B cell (primary cell): Measurements from ENCODE around the gene SLC4A2. TPM values are rescaled to one million over a fixed set of nuclear protein-coding genes. Genes with fewer than 3 reads are reported as not detected.

Source experiments
- ATAC-seq: fragments of 200-7000 bp; cut with Tn5 transposase; one replicate; pipeline ENCODE4 v1.10.0; 2021; ENCODE audit warnings: low read depth, mild to moderate bottlenecking, moderate number of reproducible peaks, moderate library complexity
- CTCF ChIA-PET: fragments of 350-600 bp; sonication (Branson Sonifier 250); formaldehyde crosslinking; loops from one replicate; lab custom pipeline; 2021; ENCODE audit warnings: antibody characterized with exemption, inconsistent platforms; lab: Charles Lee
- POLR2A ChIA-PET: fragments of 350-600 bp; sonication (Branson Sonifier 250); formaldehyde crosslinking; loops from one replicate; lab custom pipeline; 2021; ENCODE audit warnings: antibody characterized with exemption; lab: Charles Lee
- DNase-seq: peaks from one replicate; pipeline ENCODE4 v3.0.0; 2013
- H2AFZ ChIP-seq: 2 replicates; pipeline ENCODE4 v1.6.1; 2012; ENCODE audit warnings: mild to moderate bottlenecking, low read depth, low read length; ENCODE audit not compliant: insufficient read depth, poor library complexity, severe bottlenecking
- H3K27ac ChIP-seq, 2 donors: 1 replicate in 1 of 2; 2 replicates in 1 of 2; pipeline ENCODE4 v1.5.1; 2012 to 2013; ENCODE audit warnings: low read length in 2 of 2, mild to moderate bottlenecking in 2 of 2, moderate library complexity in 1 of 2
- H3K27me3 ChIP-seq, 4 experiments: fragments of 200-600 bp in 1 of 4; sonication (generic) in 1 of 4; replicated peaks in 1 of 4; 1 replicate in 2 of 4; 2 replicates in 2 of 4; pipeline versions ENCODE4 v1.6.1 to v1.7.0; 2013 to 2016; ENCODE audit warnings: low read length in 3 of 4, mild to moderate bottlenecking in 2 of 4, mixed read lengths in 1 of 4, moderate library complexity in 1 of 4; ENCODE audit not compliant: insufficient read depth in 4 of 4, control insufficient read depth in 3 of 4; ENCODE audit errors: control extremely low read depth in 1 of 4
- H3K36me3 ChIP-seq, 2 experiments: replicated peaks in 1 of 2; 1 replicate in 1 of 2; 2 replicates in 1 of 2; pipeline versions ENCODE4 v1.6.1 to v1.7.1; 2013; ENCODE audit warnings: low read length in 1 of 2; ENCODE audit not compliant: insufficient read depth in 2 of 2, control insufficient read depth in 1 of 2; ENCODE audit errors: control extremely low read depth in 1 of 2, extremely low read depth in 1 of 2
- H3K4me1 ChIP-seq, 2 donors: fragments of 200-600 bp in 1 of 2; sonication (generic) in 1 of 2; 1 replicate in 1 of 2; 2 replicates in 1 of 2; pipeline versions ENCODE4 v1.5.1 to v1.6.1; 2013 to 2017; ENCODE audit warnings: low read length in 2 of 2; ENCODE audit not compliant: control insufficient read depth in 2 of 2, insufficient read depth in 2 of 2
- H3K4me2 ChIP-seq: replicated peaks from 2 replicates; pipeline ENCODE3; 2012; ENCODE audit warnings: mild to moderate bottlenecking, low read depth, low read length; ENCODE audit not compliant: poor library complexity, severe bottlenecking
- H3K4me3 ChIP-seq, 5 experiments: fragments of 200-600 bp in 1 of 5; sonication (generic) in 1 of 5; 1 replicate in 3 of 5; 2 replicates in 2 of 5; pipeline versions ENCODE4 v1.5.1 to v1.7.0; 2011 to 2016; ENCODE audit warnings: low read length in 4 of 5, mild to moderate bottlenecking in 4 of 5, low read depth in 2 of 5, control low read depth in 1 of 5, moderate library complexity in 1 of 5; ENCODE audit not compliant: insufficient read depth in 1 of 5; ENCODE audit errors: control extremely low read depth in 1 of 5, extremely low read depth in 1 of 5
- H3K79me2 ChIP-seq: fragments of 200-600 bp; sonication (generic); one replicate; pipeline ENCODE4 v1.6.0; 2016; ENCODE audit warnings: low read length; ENCODE audit not compliant: control insufficient read depth, insufficient read depth
- H3K9ac ChIP-seq: fragments of 200-600 bp; sonication (generic); 2 replicates; pipeline ENCODE4 v1.6.1; 2017; ENCODE audit warnings: mild to moderate bottlenecking, low read length, moderate library complexity
- H3K9me3 ChIP-seq, 3 donors: one replicate each; pipeline versions ENCODE4 v1.6.1 to v1.7.1; 2013; ENCODE audit warnings: low read length in 2 of 3; ENCODE audit not compliant: control insufficient read depth in 2 of 3, insufficient read depth in 1 of 3; ENCODE audit errors: control extremely low read depth in 1 of 3
- H4K20me1 ChIP-seq: 2 replicates; pipeline ENCODE4 v1.6.0; 2012; ENCODE audit warnings: mild to moderate bottlenecking, low read length; ENCODE audit not compliant: insufficient read depth, control insufficient read depth, poor library complexity, severe bottlenecking
- H3K27ac Mint-ChIP-seq: one replicate; pipeline ENCODE4 v1.8.0; 2021; ENCODE audit warnings: mixed read lengths
- H3K27me3 Mint-ChIP-seq: one replicate; pipeline ENCODE4 v1.8.0; 2021; ENCODE audit warnings: mixed read lengths
- H3K4me1 Mint-ChIP-seq: one replicate; pipeline ENCODE4 v1.8.0; 2021; ENCODE audit warnings: mixed read lengths
- H3K4me3 Mint-ChIP-seq: one replicate; pipeline ENCODE4 v1.8.0; 2021; ENCODE audit warnings: mixed read lengths
- H3K9me3 Mint-ChIP-seq: one replicate; pipeline ENCODE4 v1.8.0; 2022; ENCODE audit warnings: mixed read lengths; ENCODE audit not compliant: insufficient read depth
- CTCF ChIP-seq: fragments of 200-600 bp; IDR thresholded peaks from one replicate; pipeline ENCODE4 v1.8.0; 2022; ENCODE audit warnings: antibody characterized with exemption, mild to moderate bottlenecking
- EZH2 ChIP-seq: IDR thresholded peaks from 2 replicates; pipeline ENCODE4 v1.6.1; 2012; ENCODE audit warnings: borderline replicate concordance, low read depth, mild to moderate bottlenecking, moderate library complexity, low read length; ENCODE audit not compliant: insufficient read depth, poor library complexity, severe bottlenecking
- WGBS: methylation state at CpG from one replicate; pipeline ENCODE4 v1.1.5; 2013; ENCODE audit warnings: missing lambda C conversion rate; ENCODE audit not compliant: insufficient coverage; 5-methylcytosine and 5-hydroxymethylcytosine counted together
- intact Hi-C: fragments of 100-400 bp; cut with micrococcal nuclease; formaldehyde crosslinking; loops from one replicate; pipeline ENCODE4 v1.10.0; 2022
- polyA plus RNA-seq: library from polyadenylated mRNA; depleted of rRNA; stranded (reverse); fragments of >200 nt; gene quantifications from 2 replicates; pipeline ENCODE4 v1.2.3, GENCODE V29; 2012
- total RNA-seq, 2 donors: library from RNA; stranded (reverse); fragments of 120-200 nt in 1 of 2; gene quantifications; 1 replicate in 1 of 2; 2 replicates in 1 of 2; pipeline versions ENCODE4 v1.2.3 to v1.2.4, GENCODE V29; 2013 to 2022

The SLC4A2 gene
- total and polyA plus RNA-seq, 2 donors (not counting 1 experiment from before 2014, with no cell fraction given): 82.8 to 113 TPM

GRCh38 chr7:151014950-151015349, 44.4 kb upstream of the SLC4A2 start:
- H3K36me3 ChIP-seq: no peaks in the 10 kb centered on the region
- Mint-ChIP-seq H3K4me1 (peaks cover 49% of the 10 kb centered on the region), H3K4me3 (peak overlapping the region; percentile 69), H3K27ac (peak overlapping the region; percentile 13), H3K27me3 (peaks cover 13% of the 10 kb centered on the region), H3K9me3 (no peaks in the 10 kb centered on the region)
- no peak for ATAC-seq
- peaks cover 33 to 53% of the 10 kb centered on the region in 2 donors for H3K4me1 ChIP-seq
- H3K27ac ChIP-seq: no peak overlapping the region
- TF ChIP-seq CTCF: no peak
- no peak for TF ChIP-seq EZH2
- H3K27me3 ChIP-seq: peaks cover 0 to 26% (median 6%) of the 10 kb centered on the region in 4 experiments
- intact Hi-C loops: loop anchor here (1.0 to 5.0 kb wide), 3 partner anchors 13 to 72 kb away; partner anchors contain the start of genes ABCB8, AGAP3, CDK5 and SLC4A2
- no peak overlapping the region for H3K4me2 ChIP-seq
- H3K9ac ChIP-seq: no peak overlapping the region
- peak; percentile 26 for DNase-seq
- H4K20me1 ChIP-seq: no peaks in the 10 kb centered on the region
- ChIA-PET CTCF (interaction anchor here (0.6 to 0.9 kb wide), 3 partner anchors 20 to 107 kb away, joined by 3 read pairs; no protein-coding TSS in a partner anchor), POLR2A (no interaction called here)
- 92% methylated on average over 8 of the region's 8 CpGs for WGBS
- H3K79me2 ChIP-seq: no peaks in the 10 kb centered on the region
- no peak overlapping the region for H3K4me3 ChIP-seq
- peaks cover 0 to 28% (median 0%) of the 10 kb centered on the region in 3 donors for H3K9me3 ChIP-seq
- H2AFZ ChIP-seq: no peak overlapping the region

- no peak for TF ChIP-seq CTCF
- TF ChIP-seq EZH2: no peak
- H2AFZ ChIP-seq: no peak overlapping the region
- no peak for DNase-seq
- H3K4me1 ChIP-seq: peaks cover 36 to 50% of the 10 kb centered on the region in 2 donors
- H3K27me3 ChIP-seq: peaks cover 0 to 36% (median 16%) of the 10 kb centered on the region in 4 experiments
- H3K9me3 ChIP-seq: peaks cover 0 to 28% (median 0%) of the 10 kb centered on the region in 3 donors
- no peak overlapping the region for H3K9ac ChIP-seq
- no peak overlapping the region for H3K4me2 ChIP-seq
- H3K27me3 Mint-ChIP-seq: peaks cover 23% of the 10 kb centered on the region
- H3K4me3 Mint-ChIP-seq: no peak overlapping the region
- ChIA-PET CTCF (interaction anchor here (1.3 to 1.5 kb wide), 2 partner anchors 10 to 118 kb away, joined by 3 read pairs; no protein-coding TSS in a partner anchor), POLR2A (no interaction called here)
- H3K79me2 ChIP-seq: no peaks in the 10 kb centered on the region
- no peaks in the 10 kb centered on the region for H3K9me3 Mint-ChIP-seq
- H3K27ac ChIP-seq: no peak overlapping the region
- peaks cover 53% of the 10 kb centered on the region for H3K4me1 Mint-ChIP-seq
- H4K20me1 ChIP-seq: no peaks in the 10 kb centered on the region
- peak overlapping the region; percentile 50 for H3K27ac Mint-ChIP-seq
- ATAC-seq: no peak
- intact Hi-C loops: no loop called here
- 92% methylated on average over 3 of the region's 5 CpGs for WGBS
- H3K36me3 ChIP-seq: no peaks in the 10 kb centered on the region
- H3K4me3 ChIP-seq: no peak overlapping the region
Measured at GRCh38 chr7:151015967-151016366, 43.4 kb upstream of the SLC4A2 start.
